Measurements from ENCODE around the gene CASKIN1. TPM values are rescaled to one million over a fixed set of nuclear protein-coding genes. Genes with fewer than 3 reads are reported as not detected.

The CASKIN1 gene
- total RNA-seq, 1 experiment from 2014 or later: 7.9 TPM

- H3K4me1 Mint-ChIP-seq: peaks cover 3% of the 10 kb centered on the region in 2 experiments; a peak in 2 of 4 replicates
- Histone ChIP-seq H2BK5ac (ENCODE audit: insufficient read length, low read length) (no peak overlapping the region), H3K56ac (ENCODE audit: insufficient read length, low read depth, low read length) (no peak overlapping the region), H4K5ac (ENCODE audit: insufficient read length, low read depth, low read length) (no peak overlapping the region), H2BK120ac (ENCODE audit: low read depth, low read length, poor library complexity, severe bottlenecking) (no peak overlapping the region), H4K8ac (replicated peaks; ENCODE audit: insufficient read length, low read depth, low read length) (no peak overlapping the region), H3T11ph (ENCODE audit: low read length) (no peak overlapping the region), H2AK5ac (ENCODE audit: insufficient read length, low read length) (no peak overlapping the region), H2AFZ (ENCODE audit: low read length) (no peak overlapping the region), H4K91ac (ENCODE audit: insufficient read length, low read depth, low read length) (no peak overlapping the region), H3K23ac (ENCODE audit: insufficient read length, low read depth, low read length) (no peak overlapping the region), H3K14ac (ENCODE audit: insufficient read depth, low read length) (no peak overlapping the region; the same call in 1 of the 2 replicates), H3K4ac (ENCODE audit: low read depth, low read length) (no peak overlapping the region), H3K18ac (ENCODE audit: insufficient read length, low read depth, low read length) (no peak overlapping the region), H3K79me1 (ENCODE audit: insufficient read depth, low read depth, low read length, poor library complexity, severe bottlenecking) (no peaks in the 10 kb centered on the region), H3K4me1 (ENCODE audit: insufficient read depth, low read length) (no peaks in the 10 kb centered on the region), H3K27me3 (ENCODE audit: insufficient read depth, low read length) (no peaks in the 10 kb centered on the region; the same call in 1 of the 2 replicates), H3K27ac (ENCODE audit: insufficient read length, low read depth, low read length) (no peak overlapping the region), H3K9ac (ENCODE audit: extremely low read depth, insufficient read length, low read length) (peak overlapping the region; percentile 60), H3K4me2 (ENCODE audit: insufficient read depth, insufficient read length, low read length) (peak overlapping the region; percentile 56), H3K23me2 (ENCODE audit: insufficient read length, low read depth, low read length, poor library complexity, severe bottlenecking) (no peaks in the 10 kb centered on the region), H3K79me2 (ENCODE audit: insufficient read depth, low read length) (peaks cover 5% of the 10 kb centered on the region; the same call in 1 of the 2 replicates), H2BK12ac (ENCODE audit: insufficient read length, low read depth, low read length) (no peak overlapping the region), H2BK20ac (ENCODE audit: low read depth, low read length, poor library complexity, severe bottlenecking) (no peak overlapping the region), H3K9me3 (ENCODE audit: control insufficient read depth, low read depth, low read length) (no peaks in the 10 kb centered on the region), H2BK15ac (ENCODE audit: low read depth, low read length) (no peak overlapping the region), H4K20me1 (ENCODE audit: control insufficient read depth, insufficient read depth, insufficient read length) (no peaks in the 10 kb centered on the region)
- no CpG with 5 or more reads among the region's 22 CpGs for WGBS (ENCODE audit: extremely low coverage, insufficient read length, low lambda C conversion rate)
- no peaks in the 10 kb centered on the region for H3K9me3 Mint-ChIP-seq
- H3K27me3 Mint-ChIP-seq (ENCODE audit: low read depth): no peaks in the 10 kb centered on the region
- peak overlapping the region in 2 of 3 experiments; percentile 55 to 75; a peak in 3 of 7 replicates for H3K27ac Mint-ChIP-seq
- H3K4me3 Mint-ChIP-seq: peak overlapping the region; percentile 80 to 84
- TF ChIP-seq CTCF (conservative IDR thresholded peaks at IDR 0.05): no peak
- no peak for DNase-seq
- H3K36me3 Mint-ChIP-seq (ENCODE audit: insufficient read depth in 1 of 3, low read depth in 3 of 3): peaks cover 0 to 3% (median 0%) of the 10 kb centered on the region in 3 experiments; a peak in 3 of 7 replicates
Observed at GRCh38 chr16:2223942-2224486, 27.6 kb upstream of the CASKIN1 start.

All from H9 (cell line).